ENCODE results near the gene KLHL21. TPM values are rescaled to one million over a fixed set of nuclear protein-coding genes. Genes with fewer than 3 reads are reported as not detected.

The KLHL21 gene
- total and polyA plus RNA-seq, 9 of the 15 experiments (the other 6 are each of a cell fraction or from before 2014, with no cell fraction given): 2.1 to 42.1 (median 17.5) TPM

- TF ChIP-seq, protein P1, sequence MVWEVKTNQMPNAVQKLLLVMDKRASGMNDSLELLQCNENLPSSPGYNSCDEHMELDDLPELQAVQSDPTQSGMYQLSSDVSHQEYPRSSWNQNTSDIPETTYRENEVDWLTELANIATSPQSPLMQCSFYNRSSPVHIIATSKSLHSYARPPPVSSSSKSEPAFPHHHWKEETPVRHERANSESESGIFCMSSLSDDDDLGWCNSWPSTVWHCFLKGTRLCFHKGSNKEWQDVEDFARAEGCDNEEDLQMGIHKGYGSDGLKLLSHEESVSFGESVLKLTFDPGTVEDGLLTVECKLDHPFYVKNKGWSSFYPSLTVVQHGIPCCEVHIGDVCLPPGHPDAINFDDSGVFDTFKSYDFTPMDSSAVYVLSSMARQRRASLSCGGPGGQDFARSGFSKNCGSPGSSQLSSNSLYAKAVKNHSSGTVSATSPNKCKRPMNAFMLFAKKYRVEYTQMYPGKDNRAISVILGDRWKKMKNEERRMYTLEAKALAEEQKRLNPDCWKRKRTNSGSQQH (CRISPR knock-in tag; IDR thresholded peaks at IDR 0.05): no peak
- TF ChIP-seq PYGO2 (tag; IDR thresholded peaks at IDR 0.05) (no peak), ZNF561 (CRISPR knock-in tag; conservative IDR thresholded peaks at IDR 0.05) (no peak)
Measured at GRCh38 chr1:6630027-6630426, 27.4 kb upstream of the KLHL21 start (continued).

DNA sequence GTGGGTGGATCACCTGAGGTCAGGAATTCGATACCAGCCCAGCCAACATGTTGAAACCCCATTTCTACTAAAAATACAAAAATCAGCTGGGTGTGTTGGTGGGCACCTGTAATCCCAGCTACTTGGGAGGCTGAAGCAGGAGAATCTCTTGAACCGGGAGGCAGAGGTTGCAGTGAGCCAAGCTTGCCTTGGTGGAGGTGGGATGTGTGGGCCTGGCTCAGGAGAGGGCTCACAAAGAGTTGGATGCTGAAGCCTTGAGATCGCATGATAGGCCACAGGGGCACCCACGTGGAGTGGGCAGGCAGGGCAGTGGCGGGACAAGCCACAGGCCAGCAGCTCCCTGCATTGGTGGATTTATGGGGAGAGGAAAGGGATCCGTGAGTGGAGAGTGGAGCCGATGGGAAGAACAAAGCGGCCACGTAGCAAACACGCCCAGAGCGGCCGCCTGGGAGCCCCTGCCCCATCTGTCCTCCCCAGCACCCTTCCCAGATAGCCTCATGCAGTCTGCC is 26.4 kb upstream of the KLHL21 start:
- no TSS peak for BruUV-seq (replicated peaks)
- H4K20me1 ChIP-seq (replicated peaks; ENCODE audit: control insufficient read depth, insufficient read depth, low read length): 0 out of 2 replicates have a peak, but pooled peaks cover 6% of the 10 kb centered on the region
- H3K9ac ChIP-seq (ENCODE audit: insufficient read depth in 1 of 2, low read depth in 2 of 2, low read length in 2 of 2): peak overlapping the region in 1 of 2 experiments; percentile 51; a peak in 1 of 4 replicates
- FAIRE-seq: no peak
- H3K27me3 ChIP-seq (ENCODE audit: control insufficient read depth in 2 of 2, insufficient read depth in 2 of 2, low read length in 2 of 2): no peaks in the 10 kb centered on the region
- WGBS (ENCODE audit: insufficient coverage, low coverage, missing lambda C conversion rate): 88% methylated on average over 11 of the region's 12 CpGs
- intact Hi-C loops (cut with micrococcal nuclease): no loop called here
- no peak overlapping the region for H3K27ac ChIP-seq (ENCODE audit: extremely low read depth, low read depth, low read length)
- H3K4me2 ChIP-seq (ENCODE audit: insufficient read depth, low read length): no peak overlapping the region
- POLR2A ChIA-PET: interaction anchor here (0.8 to 4.5 kb wide), 4 partner anchors 7 to 28 kb away, joined by 3 to 36 read pairs (median 5); no protein-coding TSS in a partner anchor
- no peak for ATAC-seq
- TF ChIP-seq RBFOX2 (IDR thresholded peaks at IDR 0.05; ENCODE audit: low read depth, low read length) (0 out of 2 replicates have a peak, but pooled peaks have one; percentile 5), ZBTB2 (IDR thresholded peaks at IDR 0.05) (no peak)
- no peak overlapping the region for H2AFZ ChIP-seq (ENCODE audit: low read depth, low read length)
- H3K79me2 ChIP-seq (ENCODE audit: control insufficient read depth, insufficient read depth, low read length): peaks cover 26% of the 10 kb centered on the region
- H3K4me1 ChIP-seq (replicated peaks in 1 of 2; ENCODE audit: control insufficient read depth in 2 of 2, insufficient read depth in 2 of 2, low read length in 2 of 2): peaks cover 11 to 46% of the 10 kb centered on the region in 2 experiments; a peak in 4 of 5 replicates
- H3K9me3 ChIP-seq (replicated peaks; ENCODE audit: control insufficient read depth, insufficient read depth, low read depth, low read length): no peaks in the 10 kb centered on the region
- in situ Hi-C loops (cut with MboI): no loop called here
- H3K36me3 ChIP-seq (ENCODE audit: control insufficient read depth, insufficient read depth, low read length): peaks cover 71% of the 10 kb centered on the region
- no peak overlapping the region for H3K4me3 ChIP-seq
- CTCF ChIA-PET (ENCODE audit: low intra/inter-chr PET ratio): no interaction called here
- DNase-seq (ENCODE audit: extremely low read depth in 1 of 4, low spot score in 3 of 4): no peak
- no peaks in the 10 kb centered on the region for H3K9me1 ChIP-seq (ENCODE audit: control insufficient read depth, insufficient read depth, low read length)
